Measurements from ENCODE around the gene ENTR1.

ENTR1 gene

DNA sequence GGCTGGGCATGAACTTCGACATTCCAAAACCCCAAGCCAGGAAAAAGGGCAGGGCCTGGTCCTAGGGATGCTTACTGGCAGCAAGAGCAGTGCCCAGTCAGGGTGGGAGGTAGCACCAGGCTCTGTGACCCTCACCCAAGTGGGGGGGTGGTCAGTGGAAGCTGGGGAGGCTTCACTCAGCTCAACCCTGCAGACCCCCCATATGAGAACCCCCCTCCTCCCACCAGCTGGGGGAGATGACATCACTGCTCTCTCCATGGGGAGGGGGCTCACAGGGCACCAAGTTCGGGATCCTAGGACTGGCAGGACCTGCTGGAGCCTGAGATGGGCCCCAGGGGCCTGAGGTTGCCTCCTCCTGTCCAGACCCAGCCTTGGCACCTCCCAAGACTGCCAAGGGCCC, 51.5 kb downstream of the ENTR1 start:
- DNase-seq: no peak

DNA sequence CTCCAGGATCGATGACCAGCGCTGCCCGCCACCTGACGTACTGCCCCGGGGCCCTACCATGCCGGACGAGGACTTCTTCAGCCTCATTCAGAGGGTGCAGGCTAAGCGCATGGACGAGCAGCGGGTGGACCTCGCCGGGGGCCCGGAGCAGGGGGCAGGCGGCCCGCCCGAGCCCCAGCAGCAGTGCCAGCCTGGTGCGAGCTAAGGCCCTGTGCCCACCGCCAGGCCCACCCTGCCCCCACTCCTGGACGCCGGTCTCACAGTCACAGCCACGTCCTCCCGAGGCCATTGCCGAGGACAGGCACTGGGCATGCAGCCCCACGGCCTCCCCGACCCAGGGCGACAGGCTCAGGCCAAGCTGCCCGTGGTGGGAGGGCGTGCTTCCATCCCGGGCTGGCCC, 52.4 kb downstream of the ENTR1 start:
- DNase-seq: no peak

DNA sequence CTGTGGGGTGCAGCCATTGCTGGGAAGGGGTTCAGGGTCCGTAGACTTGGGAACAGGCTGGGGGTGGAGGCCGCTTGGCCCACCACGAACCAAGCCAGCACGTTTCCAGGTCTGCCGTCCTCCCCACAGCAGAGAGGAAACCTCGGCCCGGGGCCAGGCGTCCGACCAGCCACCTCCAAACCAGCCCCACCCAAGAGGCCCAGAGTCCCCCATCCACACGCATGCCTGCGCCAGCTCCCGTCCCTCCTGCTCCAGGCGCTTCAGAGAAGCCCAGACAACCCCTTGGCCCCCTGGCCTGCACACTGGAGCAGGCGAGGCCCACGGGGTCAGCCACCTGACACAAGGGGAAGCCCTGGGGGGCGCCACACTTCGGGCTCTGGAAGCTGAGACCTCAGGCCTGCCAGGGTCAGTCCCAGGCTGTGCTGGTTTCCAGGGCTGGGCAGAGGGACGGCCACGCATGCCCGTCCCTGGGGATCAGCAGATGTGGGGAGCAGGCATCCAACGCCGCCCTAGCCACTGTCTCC, 53.1 kb downstream of the ENTR1 start:
- no peak for DNase-seq

DNA sequence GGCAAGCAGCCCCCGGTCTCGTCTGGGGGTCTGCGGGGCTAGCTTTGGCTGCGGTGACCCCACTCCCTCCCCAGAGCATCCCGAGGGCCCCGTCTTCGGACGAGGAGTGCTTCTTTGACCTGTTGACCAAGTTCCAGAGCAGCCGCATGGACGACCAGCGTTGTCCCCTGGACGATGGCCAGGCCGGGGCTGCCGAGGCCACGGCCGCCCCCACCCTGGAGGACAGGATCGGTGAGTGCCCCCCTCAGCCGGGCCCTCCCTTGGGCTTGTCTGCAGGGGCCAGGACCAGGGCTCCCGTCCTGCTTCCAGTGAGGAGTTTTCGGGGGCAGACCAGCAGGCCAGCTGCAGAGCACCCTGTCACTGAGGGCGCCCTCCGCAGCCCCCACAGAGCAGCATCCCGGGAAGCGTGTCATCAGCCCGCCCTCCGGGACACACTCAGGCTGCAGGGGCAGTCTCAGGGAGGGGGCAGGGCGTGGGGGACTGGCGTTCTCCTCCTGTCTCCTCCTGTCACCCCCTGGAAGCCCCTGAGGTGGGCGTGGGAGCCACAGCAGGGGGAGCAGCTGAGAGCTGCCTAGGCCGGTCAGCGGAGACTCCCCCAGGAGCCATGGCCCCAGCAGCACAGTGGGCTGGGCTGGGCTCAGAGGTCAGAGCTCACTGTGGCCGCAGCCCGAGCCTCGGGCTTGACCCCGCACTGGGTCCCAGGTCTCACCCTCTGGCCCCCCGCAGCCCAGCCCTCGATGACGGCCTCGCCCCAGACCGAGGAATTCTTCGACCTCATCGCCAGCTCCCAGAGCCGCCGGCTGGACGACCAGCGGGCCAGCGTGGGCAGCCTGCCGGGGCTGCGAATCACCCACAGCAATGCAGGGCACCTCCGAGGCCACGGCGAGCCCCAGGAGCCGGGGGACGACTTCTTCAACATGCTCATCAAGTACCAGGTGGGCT, 54.5 kb downstream of the ENTR1 start:
- no peak for DNase-seq

DNA sequence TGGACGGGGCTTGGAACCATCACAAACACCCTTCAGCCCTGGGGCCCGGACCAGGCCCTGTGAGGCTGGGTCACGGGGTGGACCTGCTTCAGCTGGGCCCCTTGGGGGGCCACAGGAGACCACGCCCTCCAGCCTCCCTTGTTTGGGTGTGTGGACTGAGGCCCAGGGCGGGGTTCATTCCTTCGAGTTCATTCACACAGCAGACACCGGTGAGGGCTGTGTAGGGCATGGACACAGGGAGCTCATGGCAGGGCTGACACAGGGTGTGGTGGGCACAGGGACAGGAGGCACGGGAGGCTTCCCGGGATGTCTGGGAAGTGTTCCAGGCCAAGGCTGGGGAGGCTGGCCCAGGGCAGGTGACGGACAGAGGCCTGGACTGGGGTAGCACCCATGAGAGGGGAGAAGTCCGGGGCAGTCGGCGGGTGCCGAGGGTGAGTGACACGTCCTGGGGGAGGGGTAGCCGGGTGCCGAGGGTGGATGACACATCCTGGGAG, 55.8 kb downstream of the ENTR1 start:
- no peak for DNase-seq

DNA sequence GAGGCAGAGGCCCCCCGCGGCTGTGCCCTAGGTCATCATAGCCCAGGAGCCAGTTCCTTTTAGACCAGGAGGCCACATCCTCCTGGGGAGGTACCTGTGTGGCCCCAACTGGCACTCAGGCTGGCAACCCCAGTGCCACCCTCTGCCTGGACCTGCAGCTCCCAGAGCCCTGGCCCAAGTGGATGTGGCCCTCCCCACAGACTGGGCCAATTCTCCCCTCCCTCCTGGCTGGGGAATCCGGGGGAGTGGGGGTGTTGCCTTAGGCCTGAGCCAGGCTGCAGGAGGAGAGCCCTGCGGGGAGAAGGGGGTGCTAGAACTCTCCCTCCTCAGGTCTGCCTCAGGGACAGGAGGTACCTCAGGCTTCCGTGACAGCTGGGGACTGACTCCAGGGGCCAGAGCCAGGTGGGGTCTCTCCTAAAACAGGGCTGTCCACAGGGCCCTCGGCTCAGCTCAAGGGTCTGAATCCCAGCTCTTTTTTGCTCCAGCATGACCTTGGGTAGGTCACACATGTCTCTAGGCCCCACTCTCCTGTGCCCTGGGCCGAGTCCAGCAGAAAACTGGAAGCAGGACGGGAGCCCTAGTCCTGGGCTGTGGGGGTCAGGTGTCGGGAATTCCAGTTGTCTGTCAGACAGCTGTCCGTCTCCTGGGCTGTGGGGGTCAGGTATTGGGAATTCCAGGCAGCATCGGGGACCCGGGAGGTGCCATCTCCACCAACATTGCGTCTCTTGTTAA, 56.5 kb downstream of the ENTR1 start:
- no peak for DNase-seq

DNA sequence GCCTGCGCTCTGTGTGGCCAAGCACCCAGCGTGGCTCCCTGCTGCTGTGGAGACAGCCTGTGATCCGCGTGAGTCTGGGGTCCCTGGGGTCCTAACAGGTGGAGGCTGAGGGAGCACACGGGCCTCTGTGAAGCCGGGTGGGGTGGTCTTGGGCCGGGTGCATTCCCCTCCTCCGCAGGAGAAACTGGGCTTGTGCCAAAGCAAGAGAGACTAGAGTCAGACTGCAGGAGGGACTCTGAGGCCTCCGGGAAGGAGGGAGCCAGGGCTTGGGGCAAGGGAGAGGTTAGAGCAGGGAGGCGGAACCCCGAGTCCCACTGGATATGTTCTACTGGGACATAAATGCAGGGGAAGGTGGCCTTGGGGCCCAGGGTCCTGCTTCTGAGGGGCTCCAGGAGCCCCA, 57.3 kb downstream of the ENTR1 start:
- DNase-seq: no peak

DNA sequence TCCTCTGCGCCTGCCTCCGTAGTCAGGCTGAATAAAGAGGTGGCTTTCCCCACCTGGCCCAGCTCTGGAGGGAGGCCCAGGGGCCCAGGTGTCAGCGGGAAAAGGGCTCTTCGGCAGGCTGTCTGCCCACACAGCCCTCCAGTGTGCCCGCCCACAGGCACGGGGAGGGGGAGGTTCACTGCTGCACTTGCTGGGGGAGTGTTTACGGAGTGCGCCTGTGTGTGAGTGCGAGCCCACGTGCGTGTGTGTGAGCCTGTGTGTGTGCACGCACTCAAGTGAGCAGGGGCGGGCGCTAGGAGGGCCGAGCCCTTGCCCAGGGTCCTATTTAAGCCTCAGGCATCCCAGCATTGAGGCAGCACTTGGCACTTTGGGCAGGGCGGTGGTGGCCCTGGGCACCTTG, 57.7 kb downstream of the ENTR1 start:
- no peak for DNase-seq
